GM18499 (cell line): ENCODE data around the gene WDR81.

Experiments used
- ATAC-seq: cut with Tn5 transposase; IDR thresholded peaks from one replicate; pipeline ENCODE4 v1.9.1; 2021; ENCODE audit warnings: moderate number of reproducible peaks; ENCODE audit not compliant: insufficient read depth, unreplicated experiment

Gene WDR81

GRCh38 chr17:1774390-1775176 is 50.1 kb downstream of the WDR81 start:
- ATAC-seq = no peak

GRCh38 chr17:1776328-1776727 is 51.8 kb downstream of the WDR81 start:
- ATAC-seq = no peak

GRCh38 chr17:1776857-1777256 is 52.4 kb downstream of the WDR81 start:
- ATAC-seq = no peak

GRCh38 chr17:1779571-1780131 is 55.1 kb downstream of the WDR81 start:
- no peak for ATAC-seq

- ATAC-seq = no peak
Measured at GRCh38 chr17:1782171-1782567, 57.7 kb downstream of the WDR81 start.

DNA sequence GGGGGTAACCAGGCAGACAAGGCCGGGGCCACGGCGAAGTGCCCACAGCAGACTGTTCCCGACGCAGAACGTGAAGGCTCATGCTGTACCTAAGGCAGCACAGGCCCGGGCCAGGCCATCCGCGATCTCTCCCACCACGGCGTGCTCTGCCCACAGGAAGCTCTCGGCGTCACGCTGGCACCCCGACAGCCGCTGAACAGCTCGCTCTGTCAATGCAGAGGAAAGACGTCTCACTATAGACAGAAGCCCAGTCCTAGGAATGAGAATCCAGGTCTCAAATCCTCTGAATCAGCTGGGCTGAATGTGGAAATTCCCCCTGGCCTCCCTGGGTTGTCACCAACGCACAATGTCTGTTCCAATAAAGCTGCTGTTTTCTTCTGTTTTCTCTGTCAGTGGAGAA is 58.8 kb downstream of the WDR81 start:
- ATAC-seq = no peak

DNA sequence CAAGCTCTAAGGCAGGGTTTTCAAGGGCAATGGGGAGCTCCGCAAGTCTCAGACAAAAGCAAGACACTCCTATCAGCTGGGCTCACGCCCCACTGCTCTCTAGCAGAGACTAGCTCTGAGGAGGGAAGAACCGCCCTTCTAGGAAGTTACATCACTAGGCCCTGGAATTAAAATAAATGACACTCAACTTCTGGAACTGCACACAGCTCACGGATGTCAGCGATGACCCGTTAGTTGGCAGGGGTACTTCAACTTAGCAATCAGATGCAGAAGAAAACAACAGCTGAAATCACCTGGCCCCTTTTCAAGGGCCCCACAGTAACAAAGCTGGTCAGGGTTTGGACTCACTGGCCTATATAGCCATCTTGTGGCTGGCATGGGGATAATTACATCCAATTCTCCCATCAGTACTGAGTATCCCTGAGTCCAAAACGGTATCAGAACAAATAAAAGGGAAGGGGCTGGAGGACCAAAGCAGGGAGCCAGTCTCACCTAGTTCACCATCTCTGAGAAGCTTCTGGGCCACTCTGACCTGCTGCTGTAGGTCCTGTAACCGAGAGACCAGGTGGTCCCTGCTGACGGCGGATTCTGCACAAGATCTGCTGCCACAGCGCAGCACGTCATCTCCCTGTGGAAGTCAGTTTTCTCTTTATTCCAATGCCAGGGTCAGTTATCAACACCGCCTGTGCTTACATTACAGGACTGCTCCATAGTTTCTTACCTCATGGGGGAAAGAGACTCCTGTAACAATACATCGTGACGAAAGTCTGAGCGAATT is 59.5 kb downstream of the WDR81 start:
- ATAC-seq = no peak

GRCh38 chr17:1785930-1786329 is 61.4 kb downstream of the WDR81 start:
- ATAC-seq = no peak

- ATAC-seq = no peak
Measured at GRCh38 chr17:1786708-1787107, 62.2 kb downstream of the WDR81 start.

GRCh38 chr17:1787301-1787902 is 62.9 kb downstream of the WDR81 start:
- ATAC-seq = no peak
